SW 1271 (cell line): ENCODE results near the gene UBE2J2.
A peak's percentile ranks its signal among the peaks of the same experiment; 100 is the strongest.

ENCODE experiments used
- DNase-seq, 2 experiments: peaks; one replicate each; lab custom pipeline; 2025; lab: John Stamatoyannopoulos, UW

The UBE2J2 gene

DNA sequence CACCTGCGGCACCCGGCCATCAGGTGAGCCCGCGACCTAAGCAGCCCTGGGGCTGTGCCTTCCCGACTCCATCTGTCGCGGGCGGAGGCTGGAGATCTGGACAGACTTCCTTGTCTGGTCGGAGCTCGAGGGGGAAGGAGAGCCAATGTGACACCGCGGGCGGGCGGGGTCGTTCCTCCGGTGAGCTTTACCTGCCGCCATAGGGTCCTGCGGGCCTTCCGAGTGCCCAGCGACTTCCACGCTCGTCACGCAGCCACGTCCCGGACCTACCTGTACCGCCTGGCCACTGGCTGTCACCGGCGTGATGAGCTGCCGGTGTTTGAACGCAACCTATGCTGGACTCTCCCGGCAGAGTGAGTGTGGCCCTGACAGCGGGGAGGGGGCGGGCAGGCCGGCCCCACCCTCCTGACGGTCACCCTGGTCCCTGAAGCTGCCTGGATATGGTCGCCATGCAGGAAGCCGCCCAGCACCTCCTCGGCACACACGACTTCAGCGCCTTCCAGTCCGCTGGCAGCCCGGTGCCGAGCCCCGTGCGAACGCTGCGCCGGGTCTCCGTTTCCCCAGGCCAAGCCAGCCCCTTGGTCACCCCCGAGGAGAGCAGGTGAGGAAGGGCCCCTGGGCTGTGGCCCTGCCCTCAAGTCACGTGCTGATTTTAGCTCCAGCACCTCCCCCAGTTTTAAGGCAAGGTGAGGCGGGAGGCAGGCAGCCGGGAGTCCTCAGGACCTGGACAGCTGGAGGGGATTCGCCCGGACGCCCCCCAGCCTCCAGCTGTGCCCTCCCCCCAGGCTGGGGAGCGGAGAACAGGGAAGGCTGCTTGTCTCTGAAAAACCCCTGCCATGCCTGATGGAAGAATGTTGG lies 35.8 kb upstream of the UBE2J2 start:
- no peak for DNase-seq

DNA sequence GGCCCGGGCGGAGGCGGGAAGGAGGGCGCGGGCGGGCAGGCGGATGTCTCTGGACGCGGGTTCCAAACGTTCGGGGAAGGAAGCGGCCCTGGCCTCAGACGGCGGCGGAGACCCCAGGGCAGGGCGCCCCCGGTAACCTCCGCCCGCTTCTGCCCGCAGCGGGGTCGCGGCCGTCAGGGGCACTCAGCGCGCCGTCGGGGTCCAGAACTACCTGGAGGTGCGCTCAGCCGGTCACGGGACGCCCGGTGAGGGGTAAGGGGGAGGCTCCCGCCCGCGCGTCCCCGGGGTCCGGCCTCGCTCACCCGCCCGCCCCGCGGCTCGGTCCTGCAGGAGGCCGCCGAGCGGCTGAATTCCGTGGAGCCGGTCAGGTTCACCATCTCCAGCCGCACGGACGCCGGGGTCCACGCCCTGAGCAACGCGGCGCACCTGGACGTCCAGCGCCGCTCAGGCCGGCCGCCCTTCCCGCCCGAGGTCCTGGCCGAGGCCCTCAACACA lies 35.1 kb upstream of the UBE2J2 start:
- DNase-seq: no peak

DNA sequence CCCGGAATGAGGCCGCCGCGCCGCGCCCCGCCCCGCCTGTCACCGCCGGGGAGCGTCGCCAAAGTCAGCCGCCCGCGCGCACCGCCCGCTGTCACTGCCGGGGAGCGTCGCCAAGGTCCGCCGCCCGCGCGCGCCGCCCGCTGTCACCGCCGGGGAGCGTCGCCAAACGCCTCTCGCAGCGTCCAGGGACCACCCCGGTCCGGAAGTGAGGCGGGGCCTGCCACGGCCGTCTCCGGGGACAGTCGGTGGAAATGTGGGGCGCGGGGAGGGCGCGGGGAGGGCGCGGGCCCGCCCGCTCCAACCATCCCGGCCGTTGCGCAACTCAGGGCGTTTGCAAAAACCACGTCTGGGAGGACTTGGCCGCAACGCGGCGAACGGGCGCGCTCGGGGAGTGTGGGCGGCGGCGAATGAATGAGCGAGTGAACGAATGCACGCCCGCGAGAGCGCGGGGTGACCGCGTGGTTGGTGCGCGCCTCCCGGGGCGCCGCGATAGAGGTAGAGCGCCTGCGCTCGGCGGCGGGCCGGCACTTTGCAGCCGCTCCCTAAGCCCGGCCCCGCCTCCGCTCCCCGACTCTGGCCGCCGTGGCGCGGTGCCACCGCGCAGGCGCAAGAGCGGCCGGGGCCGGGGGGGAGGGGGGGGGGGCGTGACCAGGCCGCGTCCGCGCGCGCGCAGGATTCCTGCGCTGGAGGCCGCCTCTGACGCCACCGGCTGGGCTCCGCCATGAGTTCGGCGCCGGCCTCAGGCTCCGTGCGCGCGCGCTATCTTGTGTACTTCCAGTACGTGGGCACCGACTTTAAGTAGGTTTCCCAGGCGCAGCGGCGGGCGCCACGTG lies 34.5 kb upstream of the UBE2J2 start, which contains the start of the genes ACAP3 and PUSL1:
ACAP3 (minus strand) TSS at position 8 of the 833 bp plus-strand sequence. CDS start 115 bp downstream, outside the sequence.
PUSL1 (plus strand) TSS at position 675 of the 833 bp plus-strand sequence; CDS start at position 722, 47 bp downstream.
- DNase-seq: peak; percentile 71 to 82

GRCh38 chr1:1307261-1307922 lies 33.7 kb upstream of the UBE2J2 start:
- DNase-seq: no peak

GRCh38 chr1:1306661-1307260 lies 33.1 kb upstream of the UBE2J2 start:
- no peak for DNase-seq

DNA sequence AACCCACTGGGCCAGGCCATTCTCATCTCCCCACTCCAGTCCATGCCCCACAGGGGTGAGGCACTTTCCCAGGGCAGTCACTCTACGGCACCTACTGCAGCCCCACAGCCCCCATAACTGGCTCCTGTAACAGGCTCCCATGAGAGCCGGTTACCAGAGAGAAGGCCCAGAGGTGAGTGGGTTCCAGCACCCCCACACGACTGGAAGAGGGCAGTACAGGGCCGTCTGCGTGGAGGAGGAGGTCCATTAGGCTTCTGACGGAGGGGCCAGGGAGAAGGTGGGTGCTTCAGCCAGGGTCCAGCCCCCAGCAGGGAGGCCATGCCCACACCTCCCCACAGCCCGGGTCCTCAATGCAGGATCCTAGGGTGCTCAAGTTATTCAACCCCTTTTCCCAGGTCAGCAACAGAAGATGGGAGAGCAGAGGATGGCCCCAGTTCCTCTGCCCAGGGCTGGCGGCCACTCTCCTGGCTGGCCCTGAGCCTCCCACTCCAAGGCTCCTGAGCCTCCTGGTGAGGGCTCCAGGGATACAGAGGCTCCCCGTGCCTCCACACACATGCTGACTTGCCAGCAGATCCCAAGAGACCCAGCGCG lies 32.5 kb upstream of the UBE2J2 start:
- no peak for DNase-seq

DNA sequence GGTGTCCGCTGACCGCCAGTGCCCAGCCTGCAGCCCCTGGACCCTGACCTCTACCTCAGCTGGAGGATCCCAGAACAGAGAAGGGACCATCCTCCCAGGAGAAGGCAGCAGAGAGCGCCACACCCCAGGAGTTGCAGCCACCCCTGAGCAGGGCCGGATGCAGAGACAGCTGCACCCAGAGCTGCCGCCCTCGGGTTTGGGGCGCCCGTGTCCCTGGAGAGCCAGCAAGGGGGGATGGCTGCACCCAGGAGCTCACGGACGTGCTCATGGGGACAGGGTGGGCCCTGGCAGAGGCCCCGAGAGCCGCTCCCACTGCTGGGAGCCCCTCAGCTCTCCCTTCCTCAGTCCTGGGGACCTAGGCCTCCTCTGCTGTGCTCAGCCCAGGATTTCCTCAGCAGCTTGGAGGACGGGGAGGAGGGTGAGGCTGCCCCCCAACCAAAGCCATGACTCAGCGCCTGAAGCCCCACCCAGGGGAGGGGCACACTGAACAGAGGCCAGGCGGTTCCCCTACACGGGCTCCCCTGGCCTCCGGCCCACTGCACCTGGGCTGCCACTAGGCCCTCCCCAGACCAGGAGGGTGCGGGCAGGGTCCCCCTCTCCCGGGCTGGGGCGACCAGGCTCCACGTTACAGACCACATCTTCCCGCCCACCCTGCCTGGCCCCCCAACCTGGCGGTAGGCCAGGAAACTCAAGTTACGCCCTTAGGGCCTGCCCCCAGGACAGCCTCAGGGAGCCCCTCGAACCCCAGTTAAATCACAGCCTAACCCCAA lies 31.8 kb upstream of the UBE2J2 start:
- DNase-seq: no peak

- DNase-seq: peak in 1 of 2 experiments; percentile 36
These were observed 31.0 kb upstream of the UBE2J2 start for GRCh38 chr1:1304331-1305299.

- no peak for DNase-seq
These were observed 30.1 kb upstream of the UBE2J2 start for GRCh38 chr1:1303736-1304135.

DNA sequence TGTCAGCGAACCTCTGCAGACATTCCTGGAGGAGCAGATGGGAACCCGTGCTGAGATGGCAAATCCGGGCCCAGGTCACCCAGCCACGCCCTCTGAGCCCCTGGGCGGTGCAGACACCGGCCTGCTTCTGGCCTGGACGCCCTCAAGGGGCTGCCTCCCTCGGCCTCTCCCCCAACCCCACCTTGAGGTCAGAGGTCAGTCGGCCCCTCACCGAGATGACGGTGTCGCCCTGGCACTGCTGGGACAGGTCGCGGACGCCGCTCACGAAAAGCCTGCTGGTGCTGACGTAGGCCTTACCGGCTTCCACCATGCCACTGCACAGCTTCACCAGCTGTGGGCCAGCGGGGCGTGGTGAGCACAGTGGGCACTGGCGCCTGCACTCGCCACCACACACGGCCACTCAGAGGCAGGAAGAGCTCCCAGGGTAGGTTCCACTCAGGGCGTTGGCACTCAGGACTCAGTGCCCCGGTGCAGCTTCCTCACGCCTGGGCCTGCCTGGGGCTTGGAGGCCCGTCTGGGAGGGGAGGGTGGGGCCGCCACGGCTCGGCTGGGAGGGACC lies 29.4 kb upstream of the UBE2J2 start:
- no peak for DNase-seq

DNA sequence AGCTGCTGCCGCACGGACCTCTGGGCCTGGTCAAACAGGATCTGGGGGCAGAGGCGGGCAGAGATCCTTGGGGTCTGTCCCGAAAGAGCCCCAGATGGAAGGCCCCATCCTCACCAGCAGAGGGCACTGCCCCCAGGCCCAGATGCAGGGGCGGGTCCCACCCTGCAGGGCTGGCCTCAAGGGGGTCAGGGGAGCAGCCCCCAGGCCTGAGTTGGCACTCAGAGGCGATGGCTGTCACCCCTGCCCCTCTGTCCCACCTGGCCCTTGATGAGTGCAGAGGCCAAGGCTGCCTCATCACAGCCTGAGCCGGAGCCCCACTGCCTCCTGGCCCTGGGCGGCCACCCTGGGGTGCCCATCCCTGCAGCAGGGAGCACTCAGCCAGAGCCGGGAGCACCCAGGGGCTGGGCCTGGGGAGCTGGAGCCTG lies 28.4 kb upstream of the UBE2J2 start:
- no peak for DNase-seq

- DNase-seq: no peak
These were observed 26.7 kb upstream of the UBE2J2 start for GRCh38 chr1:1300352-1300739.

- no peak for DNase-seq
These were observed 26.2 kb upstream of the UBE2J2 start for GRCh38 chr1:1299686-1300351.

GRCh38 chr1:1298861-1299685 lies 25.4 kb upstream of the UBE2J2 start:
- no peak for DNase-seq

- DNase-seq: no peak
These were observed 24.3 kb upstream of the UBE2J2 start for GRCh38 chr1:1297802-1298424.

- DNase-seq: no peak
These were observed 22.7 kb upstream of the UBE2J2 start for GRCh38 chr1:1296070-1297061.
